ENCODE data around the gene ARHGEF37.

GRCh38 chr5:149611326-149611725 lies 30.0 kb downstream of the ARHGEF37 start:
- TF ChIP-seq CTCF (IDR thresholded peaks at IDR 0.05) = no peak
- no peak for TF ChIP-seq POLR2A (IDR thresholded peaks at IDR 0.05)
- TF ChIP-seq POLR2AphosphoS5 (IDR thresholded peaks at IDR 0.05) = no peak

All from breast epithelium (tissue), 3 donors.